Mesenchymal stem cell (in vitro differentiated cells and primary cell): ENCODE data around the gene CECR2.

Source experiments
- DNase-seq: peaks from one replicate; pipeline ENCODE4 v3.0.0-alpha.2; 2013
- H2AFZ ChIP-seq: one replicate; pipeline ENCODE4 v1.6.1; 2013; ENCODE audit warnings: low read depth, mild to moderate bottlenecking, control low read depth, inconsistent platforms, low read length, moderate library complexity
- H2AK5ac ChIP-seq: 2 replicates; pipeline ENCODE4 v1.6.1; 2013; ENCODE audit warnings: low read length, moderate library complexity, mild to moderate bottlenecking, inconsistent platforms; ENCODE audit not compliant: severe bottlenecking
- H2BK120ac ChIP-seq: one replicate; pipeline ENCODE4 v1.6.1; 2013; ENCODE audit warnings: low read depth, mild to moderate bottlenecking, inconsistent platforms, low read length, moderate library complexity
- H2BK12ac ChIP-seq, 2 experiments: one replicate each; pipeline ENCODE4 v1.6.1; 2013; ENCODE audit warnings: inconsistent platforms in 2 of 2, low read length in 2 of 2, mild to moderate bottlenecking in 2 of 2, moderate library complexity in 2 of 2, control low read depth in 1 of 2
- H2BK15ac ChIP-seq: one replicate; pipeline ENCODE4 v1.6.1; 2013; ENCODE audit warnings: mild to moderate bottlenecking, low read depth, inconsistent platforms; ENCODE audit not compliant: poor library complexity, severe bottlenecking
- H2BK5ac ChIP-seq: 2 replicates; pipeline ENCODE4 v1.6.1; 2013; ENCODE audit warnings: low read depth, mild to moderate bottlenecking, low read length, control low read depth, inconsistent platforms; ENCODE audit not compliant: poor library complexity, severe bottlenecking
- H3K14ac ChIP-seq, 2 experiments: one replicate each; pipeline ENCODE4 v1.6.1; 2013; ENCODE audit warnings: inconsistent platforms in 2 of 2, low read length in 2 of 2, control low read depth in 1 of 2, mild to moderate bottlenecking in 1 of 2, moderate library complexity in 1 of 2
- H3K18ac ChIP-seq, 2 experiments: one replicate each; pipeline ENCODE4 v1.6.1; 2013; ENCODE audit warnings: inconsistent platforms in 2 of 2, low read length in 2 of 2, control low read depth in 1 of 2, low read depth in 1 of 2, mild to moderate bottlenecking in 1 of 2
- H3K23ac ChIP-seq, 2 experiments: one replicate each; pipeline ENCODE4 v1.6.1; 2013; ENCODE audit warnings: inconsistent platforms in 2 of 2, low read length in 2 of 2, mild to moderate bottlenecking in 2 of 2, moderate library complexity in 2 of 2, control low read depth in 1 of 2
- H3K27ac ChIP-seq: 2 replicates; pipeline ENCODE4 v1.5.1; 2013; ENCODE audit warnings: mild to moderate bottlenecking, moderate library complexity, low read length, control low read depth, inconsistent platforms; ENCODE audit not compliant: poor library complexity, severe bottlenecking
- H3K27me3 ChIP-seq, 2 experiments: 2 replicates each; pipeline versions ENCODE4 v1.6.1 to v1.7.0; 2013; ENCODE audit warnings: low read length in 2 of 2, mild to moderate bottlenecking in 2 of 2, moderate library complexity in 2 of 2, control low read depth in 1 of 2, inconsistent platforms in 1 of 2; ENCODE audit not compliant: control insufficient read depth in 1 of 2, insufficient read depth in 1 of 2
- H3K36me3 ChIP-seq, 2 experiments: 2 replicates each; pipeline versions ENCODE4 v1.6.1 to v1.7.0; 2013; ENCODE audit warnings: low read length in 2 of 2, control low read depth in 1 of 2, inconsistent platforms in 1 of 2, low read depth in 1 of 2, mild to moderate bottlenecking in 1 of 2; ENCODE audit not compliant: insufficient read depth in 2 of 2, control insufficient read depth in 1 of 2
- H3K4ac ChIP-seq, 2 experiments: one replicate each; pipeline ENCODE4 v1.6.1; 2013; ENCODE audit warnings: inconsistent platforms in 2 of 2, low read length in 2 of 2, mild to moderate bottlenecking in 2 of 2, moderate library complexity in 2 of 2, control low read depth in 1 of 2, low read depth in 1 of 2
- H3K4me1 ChIP-seq: 2 replicates; pipeline ENCODE4 v1.6.1; 2013; ENCODE audit warnings: low read depth, low read length, control low read depth; ENCODE audit not compliant: control insufficient read depth, insufficient read depth
- H3K4me2 ChIP-seq: 2 replicates; pipeline ENCODE4 v1.6.1; 2013; ENCODE audit warnings: low read length, mild to moderate bottlenecking, inconsistent platforms; ENCODE audit not compliant: poor library complexity, severe bottlenecking
- H3K4me3 ChIP-seq, 2 experiments: 2 replicates each; pipeline versions ENCODE4 v1.5.1 to v1.7.0; 2013; ENCODE audit warnings: low read length in 2 of 2, mild to moderate bottlenecking in 2 of 2, control low read depth in 1 of 2, low read depth in 1 of 2; ENCODE audit not compliant: insufficient read depth in 1 of 2
- H3K79me1 ChIP-seq: replicated peaks from 2 replicates; pipeline ENCODE4 v1.6.1; 2013; ENCODE audit warnings: mild to moderate bottlenecking, control low read depth, low read length, inconsistent platforms; ENCODE audit not compliant: poor library complexity, severe bottlenecking
- H3K9ac ChIP-seq: 2 replicates; pipeline ENCODE4 v1.7.0; 2013; ENCODE audit warnings: mild to moderate bottlenecking, low read length, moderate library complexity
- H3K9me3 ChIP-seq: 2 replicates; pipeline ENCODE4 v1.7.0; 2013; ENCODE audit warnings: mild to moderate bottlenecking, low read length; ENCODE audit not compliant: control insufficient read depth
- H4K8ac ChIP-seq: one replicate; pipeline ENCODE4 v1.6.1; 2013; ENCODE audit warnings: inconsistent platforms, mild to moderate bottlenecking, low read length, moderate library complexity
- H4K91ac ChIP-seq: one replicate; pipeline ENCODE4 v1.6.1; 2013; ENCODE audit warnings: mild to moderate bottlenecking, low read length, inconsistent platforms
- WGBS: methylation state at CpG from one replicate; pipeline ENCODE4 v1.1.7; 2013; ENCODE audit warnings: mixed read lengths; 5-methylcytosine and 5-hydroxymethylcytosine counted together

CECR2 gene

GRCh38 chr22:17368554-17369438 is 464 bp upstream of the CECR2 start:
- Histone ChIP-seq H3K27ac (no peak overlapping the region), H4K8ac (no peak overlapping the region), H3K9ac (no peak overlapping the region), H3K27me3 (peaks cover 64 to 76% of the 10 kb centered on the region in 2 experiments), H2BK120ac (peak overlapping the region; percentile 19), H3K9me3 (no peaks in the 10 kb centered on the region), H3K4me1 (peaks cover 19% of the 10 kb centered on the region), H2AK5ac (no peak overlapping the region), H3K4ac (no peak overlapping the region), H4K91ac (no peak overlapping the region), H3K36me3 (no peaks in the 10 kb centered on the region), H3K14ac (no peak overlapping the region), H3K4me3 (no peak overlapping the region), H3K23ac (no peak overlapping the region), H2BK12ac (no peak overlapping the region), H3K79me1 (no peaks in the 10 kb centered on the region), H2BK15ac (no peak overlapping the region), H3K18ac (no peak overlapping the region), H2AFZ (no peak overlapping the region), H2BK5ac (no peak overlapping the region), H3K4me2 (peak overlapping the region; percentile 51)
- DNase-seq: peak; percentile 1
- under 1% methylated on average over 48 of the region's 64 CpGs for WGBS

- H2AK5ac ChIP-seq: no peak overlapping the region
Observed at GRCh38 chr22:17370026-17370765, 936 bp downstream of the CECR2 start.

GRCh38 chr22:17370766-17371432 is 1.6 kb downstream of the CECR2 start:
- Histone ChIP-seq H3K4me2 (peak overlapping the region; percentile 89), H3K4me3 (peak overlapping the region in 1 of 2 experiments; percentile 13), H3K9ac (no peak overlapping the region), H2AK5ac (no peak overlapping the region), H3K14ac (no peak overlapping the region), H3K18ac (no peak overlapping the region), H3K27ac (no peak overlapping the region), H3K9me3 (no peaks in the 10 kb centered on the region), H3K4me1 (peaks cover 19% of the 10 kb centered on the region), H3K79me1 (no peaks in the 10 kb centered on the region), H4K91ac (no peak overlapping the region), H2BK5ac (no peak overlapping the region), H2BK15ac (no peak overlapping the region), H3K23ac (no peak overlapping the region), H2AFZ (peak overlapping the region; percentile 4), H3K27me3 (peaks cover 72 to 74% of the 10 kb centered on the region in 2 experiments), H2BK12ac (no peak overlapping the region), H3K36me3 (no peaks in the 10 kb centered on the region), H3K4ac (no peak overlapping the region), H4K8ac (no peak overlapping the region), H2BK120ac (no peak overlapping the region)
- WGBS: 1% methylated on average over 15 of the region's 23 CpGs
- DNase-seq: no peak

More at GRCh38 chr22:17370026-17370765, 936 bp downstream of the CECR2 start:
- no peak overlapping the region for H3K14ac ChIP-seq
- H4K91ac ChIP-seq: no peak overlapping the region
- H3K36me3 ChIP-seq: no peaks in the 10 kb centered on the region
- H3K9me3 ChIP-seq: no peaks in the 10 kb centered on the region
- no peak overlapping the region for H2AFZ ChIP-seq
- H3K18ac ChIP-seq: no peak overlapping the region
- H3K27ac ChIP-seq: no peak overlapping the region
- peaks cover 19% of the 10 kb centered on the region for H3K4me1 ChIP-seq
- H3K9ac ChIP-seq: no peak overlapping the region
- peak; percentile 1 for DNase-seq
- no peak overlapping the region for H2BK15ac ChIP-seq
- H3K4me3 ChIP-seq: peak overlapping the region; percentile 13 to 32
- no peak overlapping the region for H2BK12ac ChIP-seq
- H3K27me3 ChIP-seq: peaks cover 75 to 79% of the 10 kb centered on the region in 2 experiments
- H3K4me2 ChIP-seq: peak overlapping the region; percentile 89
- H3K79me1 ChIP-seq: no peaks in the 10 kb centered on the region
- H3K23ac ChIP-seq: no peak overlapping the region
- no peak overlapping the region for H3K4ac ChIP-seq
- H2BK120ac ChIP-seq: no peak overlapping the region
- no peak overlapping the region for H4K8ac ChIP-seq
- 2% methylated on average over 49 of the region's 88 CpGs for WGBS
- no peak overlapping the region for H2BK5ac ChIP-seq

- Histone ChIP-seq H3K27me3 (peaks cover 67 to 73% of the 10 kb centered on the region in 2 experiments), H3K36me3 (no peaks in the 10 kb centered on the region)
- 4% methylated on average over 4 of the region's 5 CpGs for WGBS
Observed at GRCh38 chr22:17371448-17371847, 2.2 kb downstream of the CECR2 start.

More at GRCh38 chr22:17371448-17371847, 2.2 kb downstream of the CECR2 start:
- H4K91ac ChIP-seq: no peak overlapping the region
- no peak overlapping the region for H3K18ac ChIP-seq
- no peak overlapping the region for H2BK120ac ChIP-seq
- H3K4me1 ChIP-seq: peaks cover 19% of the 10 kb centered on the region
- no peak overlapping the region for H2BK12ac ChIP-seq
- no peak overlapping the region for H3K14ac ChIP-seq
- no peak overlapping the region for H2BK15ac ChIP-seq
- H2BK5ac ChIP-seq: no peak overlapping the region
- H4K8ac ChIP-seq: no peak overlapping the region
- H3K4me2 ChIP-seq: no peak overlapping the region
- H3K9ac ChIP-seq: no peak overlapping the region
- H3K4me3 ChIP-seq: no peak overlapping the region
- H3K79me1 ChIP-seq: no peaks in the 10 kb centered on the region
- H3K27ac ChIP-seq: no peak overlapping the region
- no peak overlapping the region for H2AK5ac ChIP-seq
- no peak overlapping the region for H2AFZ ChIP-seq
- H3K9me3 ChIP-seq: no peaks in the 10 kb centered on the region
- H3K23ac ChIP-seq: no peak overlapping the region
- no peak for DNase-seq
- H3K4ac ChIP-seq: no peak overlapping the region
